ENCODE measurements around the gene IKBIP.
"Not testable (repeated sequence)": the region's sequence is repeated elsewhere in the genome, so short reads cannot be mapped to it uniquely, and the experiment has no call there.

Gene IKBIP

DNA sequence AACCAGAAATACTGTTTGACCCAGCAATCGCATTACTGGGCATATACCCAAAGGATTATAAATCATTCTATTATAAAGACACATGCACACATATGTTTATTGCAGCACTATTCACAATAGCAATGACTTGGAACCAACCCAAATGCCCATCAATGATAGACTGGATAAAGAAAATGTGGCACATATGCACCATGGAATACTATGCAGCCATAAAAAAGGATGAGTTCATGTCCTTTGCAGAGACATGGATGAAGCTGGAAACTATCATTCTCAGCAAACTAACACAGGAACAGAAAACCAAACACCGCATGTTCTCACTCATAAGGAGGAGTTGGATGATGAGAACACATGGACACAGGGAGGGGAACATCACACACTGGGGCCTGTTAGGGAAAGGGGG, 67.8 kb downstream of the IKBIP start:
- DNase-seq (ENCODE audit: low spot score) = not testable (repeated sequence)

DNA sequence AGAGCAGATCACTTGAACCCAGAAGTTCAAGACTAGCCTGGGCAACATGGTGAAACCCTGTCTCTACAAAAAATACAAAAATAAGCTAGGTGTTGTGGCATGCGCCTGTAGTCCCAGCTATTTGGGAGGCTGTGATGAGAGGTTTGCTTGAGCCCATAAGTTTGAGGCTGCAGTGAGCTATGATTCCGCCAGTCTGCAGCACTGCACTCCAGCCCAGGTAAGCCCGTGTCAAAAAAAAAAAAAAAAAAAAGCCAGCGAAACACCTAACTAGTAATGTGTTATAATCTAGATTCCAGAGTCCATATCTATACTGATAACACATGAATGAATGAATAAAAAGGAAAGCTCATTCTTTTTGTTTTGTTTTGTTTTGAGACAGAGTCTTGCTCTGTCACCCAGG, 69.6 kb downstream of the IKBIP start:
- DNase-seq (ENCODE audit: low spot score) = no peak
